Ishikawa (cell line): ENCODE results near the gene VSX1.

ENCODE experiments used
- FOXM1 ChIP-seq: IDR thresholded peaks from 2 replicates; pipeline ENCODE4 v1.6.1; 2012; ENCODE audit warnings: low read depth, borderline replicate concordance
- TF ChIP-seq, protein P1 (sequence below): IDR thresholded peaks from 2 replicates; pipeline ENCODE4 v1.6.1; 2012

DNA sequence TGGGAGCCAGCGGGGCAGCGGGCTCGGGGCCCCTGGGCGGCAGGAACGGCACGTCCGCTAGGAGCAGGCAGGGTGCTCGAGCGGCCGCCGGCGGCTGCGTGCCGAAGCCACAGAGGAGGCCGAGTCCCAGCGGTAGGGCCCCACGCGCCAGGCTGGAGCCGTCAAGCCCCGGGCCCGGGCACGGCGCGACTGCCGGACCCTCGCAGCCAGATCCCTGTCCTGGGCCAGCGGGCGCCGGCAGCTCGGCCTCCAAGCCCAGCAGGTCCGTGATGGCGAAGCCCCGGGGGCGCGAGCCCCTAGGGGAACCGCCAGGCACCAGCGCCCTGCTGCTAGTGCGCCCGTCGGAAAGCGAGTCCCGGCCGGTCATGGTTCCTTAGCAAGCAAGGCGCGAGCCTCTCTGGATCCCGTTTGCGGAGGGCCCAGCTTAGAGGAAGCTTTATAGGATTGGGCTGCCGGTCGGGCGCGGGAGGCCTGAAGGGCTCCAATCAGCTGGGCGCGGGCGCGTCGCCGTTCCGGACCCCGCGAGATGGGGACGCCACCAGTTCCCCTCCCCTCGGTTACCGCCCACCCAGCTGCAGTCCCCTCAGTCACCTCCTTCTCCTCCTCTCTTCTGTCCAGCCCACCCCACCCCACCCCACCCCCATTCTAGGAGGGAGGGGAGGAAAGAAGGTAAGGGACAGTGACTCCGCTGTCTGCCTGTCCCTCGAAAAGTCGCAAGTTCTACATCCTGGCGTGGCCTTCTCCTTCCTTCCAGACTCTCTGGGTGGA is at the start of gene VSX1:
- TF ChIP-seq, protein P1, sequence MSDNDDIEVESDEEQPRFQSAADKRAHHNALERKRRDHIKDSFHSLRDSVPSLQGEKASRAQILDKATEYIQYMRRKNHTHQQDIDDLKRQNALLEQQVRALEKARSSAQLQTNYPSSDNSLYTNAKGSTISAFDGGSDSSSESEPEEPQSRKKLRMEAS = no peak
- no peak for TF ChIP-seq FOXM1
